Measurements from ENCODE around the gene MRPL20.

MRPL20 gene

GRCh38 chr1:1352786-1353388, 54.2 kb downstream of the MRPL20 start:
- DNase-seq (no peak), ATAC-seq (no peak)
- H3K9me3 Mint-ChIP-seq: no peaks in the 10 kb centered on the region
- peaks cover 20% of the 10 kb centered on the region for H3K27me3 Mint-ChIP-seq
- no peak overlapping the region for H3K4me3 Mint-ChIP-seq
- H3K36me3 Mint-ChIP-seq (ENCODE audit: low read depth): no peaks in the 10 kb centered on the region
- H3K4me1 Mint-ChIP-seq: peaks cover 11% of the 10 kb centered on the region
- H3K27ac Mint-ChIP-seq: no peak overlapping the region
